ENCODE measurements around the gene KCNT2.

DNA sequence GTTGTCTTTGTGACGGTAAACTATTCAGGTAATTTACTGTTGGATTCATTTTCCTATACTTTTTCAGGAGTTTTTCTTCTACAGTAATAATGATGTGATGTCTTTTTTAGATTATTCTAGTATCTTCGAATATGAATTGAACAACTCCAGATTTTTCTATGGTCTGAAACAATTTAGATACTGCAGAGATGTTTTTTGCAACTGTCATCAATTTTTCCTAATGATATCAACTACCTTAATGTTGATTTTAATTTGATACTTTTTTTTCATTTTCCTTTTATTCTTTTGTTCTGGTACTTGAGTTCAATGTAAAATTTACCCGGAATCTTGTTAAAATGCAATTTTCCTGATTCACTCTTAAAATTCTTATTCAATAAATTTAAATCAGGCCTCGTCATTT lies 110.4 kb downstream of the KCNT2 start:
- no peak for TF ChIP-seq POLR2AphosphoS5 (IDR thresholded peaks at IDR 0.05; ENCODE audit: low read depth, low read length)
- no peak for TF ChIP-seq ZFX (IDR thresholded peaks at IDR 0.05)
- TF ChIP-seq, protein P1, sequence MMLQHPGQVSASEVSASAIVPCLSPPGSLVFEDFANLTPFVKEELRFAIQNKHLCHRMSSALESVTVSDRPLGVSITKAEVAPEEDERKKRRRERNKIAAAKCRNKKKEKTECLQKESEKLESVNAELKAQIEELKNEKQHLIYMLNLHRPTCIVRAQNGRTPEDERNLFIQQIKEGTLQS (IDR thresholded peaks at IDR 0.05), result no peak
- TF ChIP-seq SRF (IDR thresholded peaks at IDR 0.05; ENCODE audit: low read depth), result no peak
- TF ChIP-seq, protein P2, sequence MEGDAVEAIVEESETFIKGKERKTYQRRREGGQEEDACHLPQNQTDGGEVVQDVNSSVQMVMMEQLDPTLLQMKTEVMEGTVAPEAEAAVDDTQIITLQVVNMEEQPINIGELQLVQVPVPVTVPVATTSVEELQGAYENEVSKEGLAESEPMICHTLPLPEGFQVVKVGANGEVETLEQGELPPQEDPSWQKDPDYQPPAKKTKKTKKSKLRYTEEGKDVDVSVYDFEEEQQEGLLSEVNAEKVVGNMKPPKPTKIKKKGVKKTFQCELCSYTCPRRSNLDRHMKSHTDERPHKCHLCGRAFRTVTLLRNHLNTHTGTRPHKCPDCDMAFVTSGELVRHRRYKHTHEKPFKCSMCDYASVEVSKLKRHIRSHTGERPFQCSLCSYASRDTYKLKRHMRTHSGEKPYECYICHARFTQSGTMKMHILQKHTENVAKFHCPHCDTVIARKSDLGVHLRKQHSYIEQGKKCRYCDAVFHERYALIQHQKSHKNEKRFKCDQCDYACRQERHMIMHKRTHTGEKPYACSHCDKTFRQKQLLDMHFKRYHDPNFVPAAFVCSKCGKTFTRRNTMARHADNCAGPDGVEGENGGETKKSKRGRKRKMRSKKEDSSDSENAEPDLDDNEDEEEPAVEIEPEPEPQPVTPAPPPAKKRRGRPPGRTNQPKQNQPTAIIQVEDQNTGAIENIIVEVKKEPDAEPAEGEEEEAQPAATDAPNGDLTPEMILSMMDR (IDR thresholded peaks at IDR 0.05 in 2 of 3, conservative IDR thresholded peaks at IDR 0.05 in 1 of 3; ENCODE audit: borderline replicate concordance in 1 of 3, insufficient read depth in 1 of 3, low read depth in 2 of 3, low read length in 2 of 3), result no peak
- TF ChIP-seq YY1 (IDR thresholded peaks at IDR 0.05; ENCODE audit: extremely low read depth, insufficient replicate concordance, low read depth, low read length), result no peak
- no peak for TF ChIP-seq ZNF274 (IDR thresholded peaks at IDR 0.05; ENCODE audit: low read depth, low read length)
- TF ChIP-seq, protein P3, sequence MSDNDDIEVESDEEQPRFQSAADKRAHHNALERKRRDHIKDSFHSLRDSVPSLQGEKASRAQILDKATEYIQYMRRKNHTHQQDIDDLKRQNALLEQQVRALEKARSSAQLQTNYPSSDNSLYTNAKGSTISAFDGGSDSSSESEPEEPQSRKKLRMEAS (IDR thresholded peaks at IDR 0.05), result no peak
- no peak for TF ChIP-seq POLR2A (IDR thresholded peaks at IDR 0.05; ENCODE audit: borderline replicate concordance, extremely low read depth, insufficient read depth, insufficient read length)
- TF ChIP-seq CEBPB (IDR thresholded peaks at IDR 0.05; ENCODE audit: low read depth), result no peak
- TF ChIP-seq SP1 (IDR thresholded peaks at IDR 0.05; ENCODE audit: low read depth), result no peak

All from HCT116 (cell line).